WTC11 (cell line): ENCODE data around the gene SHANK2. TPM values are rescaled to one million over a fixed set of nuclear protein-coding genes. Genes with fewer than 3 reads are reported as not detected.

Experiments used
- ATAC-seq: fragments of 200-7000 bp; cut with Tn5 transposase; 2 replicates; pipeline ENCODE4 v1.10.0; 2021; ENCODE audit warnings: mild to moderate bottlenecking, moderate library complexity
- CTCF ChIA-PET: fragments of 300-600 bp; sonication (Branson Sonifier 250); formaldehyde crosslinking; loops from one replicate; lab custom pipeline; 2021; ENCODE audit warnings: antibody characterized with exemption; lab: Charles Lee
- POLR2A ChIA-PET: fragments of 350-600 bp; sonication (Branson Sonifier 250); formaldehyde crosslinking; loops from one replicate; lab custom pipeline; 2021; ENCODE audit warnings: antibody characterized with exemption; lab: Charles Lee
- DNase-seq: peaks from one replicate; pipeline ENCODE4 v3.0.0; 2021; ENCODE audit warnings: low spot score
- H3K27ac Mint-ChIP-seq: 2 replicates; pipeline ENCODE4 v1.8.0; 2021; ENCODE audit warnings: mixed read lengths
- H3K27me3 Mint-ChIP-seq: 2 replicates; pipeline ENCODE4 v1.8.0; 2021; ENCODE audit warnings: low read depth, mild to moderate bottlenecking, moderate library complexity, mixed read lengths
- H3K36me3 Mint-ChIP-seq: 2 replicates; pipeline ENCODE4 v1.8.0; 2021; ENCODE audit warnings: mixed read lengths
- H3K4me1 Mint-ChIP-seq: 2 replicates; pipeline ENCODE4 v1.8.0; 2022; ENCODE audit warnings: mixed read lengths
- H3K4me3 Mint-ChIP-seq: 2 replicates; pipeline ENCODE4 v1.8.0; 2021; ENCODE audit warnings: mild to moderate bottlenecking, moderate library complexity, mixed read lengths
- H3K9me3 Mint-ChIP-seq: 2 replicates; pipeline ENCODE4 v1.8.0; 2021; ENCODE audit warnings: mixed read lengths
- CBFB ChIP-seq: sonication (generic); formaldehyde crosslinking; IDR thresholded peaks from 2 replicates; pipeline ENCODE4 v1.8.1; 2022; ENCODE audit warnings: mild to moderate bottlenecking, low read depth, missing genetic modification reagents
- E2F1 ChIP-seq: sonication (generic); formaldehyde crosslinking; IDR thresholded peaks from 2 replicates; pipeline ENCODE4 v1.8.0; 2022; ENCODE audit warnings: mild to moderate bottlenecking, missing genetic modification reagents
- E2F5 ChIP-seq: sonication (generic); formaldehyde crosslinking; IDR thresholded peaks from 2 replicates; pipeline ENCODE4 v1.8.1; 2022; ENCODE audit warnings: mild to moderate bottlenecking, moderate library complexity, missing genetic modification reagents
- ETV6 ChIP-seq: sonication (generic); formaldehyde crosslinking; IDR thresholded peaks from 2 replicates; pipeline ENCODE4 v1.8.1; 2022; ENCODE audit warnings: mild to moderate bottlenecking, missing genetic modification reagents
- KAT7 ChIP-seq: sonication (generic); formaldehyde crosslinking; IDR thresholded peaks from 2 replicates; pipeline ENCODE4 v1.8.1; 2023; ENCODE audit warnings: missing genetic modification reagents, mild to moderate bottlenecking, borderline replicate concordance
- NFYB ChIP-seq: sonication (generic); formaldehyde crosslinking; conservative IDR thresholded peaks from 2 replicates; pipeline ENCODE4 v1.8.0; 2022; ENCODE audit warnings: low read depth, missing genetic modification reagents
- NR1H2 ChIP-seq: sonication (generic); formaldehyde crosslinking; IDR thresholded peaks from 2 replicates; pipeline ENCODE4 v1.9.0; 2021; ENCODE audit warnings: mild to moderate bottlenecking, moderate library complexity, missing genetic modification reagents
- SMAD4 ChIP-seq: sonication (generic); formaldehyde crosslinking; IDR thresholded peaks from 2 replicates; pipeline ENCODE4 v1.8.0; 2022; ENCODE audit warnings: mild to moderate bottlenecking, missing genetic modification reagents
- SOX15 ChIP-seq: fragments of 250-450 bp; sonication (Bioruptor Pico); IDR thresholded peaks from 2 replicates; pipeline ENCODE4 v1.9.0; 2021; ENCODE audit warnings: mild to moderate bottlenecking
- SP1 ChIP-seq: sonication (generic); formaldehyde crosslinking; conservative IDR thresholded peaks from 2 replicates; pipeline ENCODE4 v1.8.1; 2022; ENCODE audit warnings: missing genetic modification reagents
- TP53 ChIP-seq: sonication (generic); formaldehyde crosslinking; IDR thresholded peaks from 2 replicates; pipeline ENCODE4 v1.8.1; 2023; ENCODE audit warnings: mild to moderate bottlenecking, missing genetic modification reagents
- USF2 ChIP-seq: sonication (generic); formaldehyde crosslinking; IDR thresholded peaks from 2 replicates; pipeline ENCODE4 v1.8.1; 2023; ENCODE audit warnings: mild to moderate bottlenecking, missing genetic modification reagents, moderate library complexity
- ZNF121 ChIP-seq: sonication (generic); formaldehyde crosslinking; IDR thresholded peaks from 2 replicates; pipeline ENCODE4 v1.8.0; 2023; ENCODE audit warnings: missing genetic modification reagents
- ZNF219 ChIP-seq: sonication (generic); formaldehyde crosslinking; IDR thresholded peaks from 2 replicates; pipeline ENCODE4 v1.8.0; 2023; ENCODE audit warnings: missing genetic modification reagents, mild to moderate bottlenecking, borderline replicate concordance
- ZNF263 ChIP-seq: sonication (generic); formaldehyde crosslinking; IDR thresholded peaks from 2 replicates; pipeline ENCODE4 v1.8.1; 2022; ENCODE audit warnings: low read depth, mild to moderate bottlenecking, moderate library complexity, missing genetic modification reagents
- ZNF281 ChIP-seq: sonication (generic); formaldehyde crosslinking; IDR thresholded peaks from 2 replicates; pipeline ENCODE4 v1.8.0; 2023; ENCODE audit warnings: mild to moderate bottlenecking, missing genetic modification reagents
- ZNF416 ChIP-seq: fragments of 250-450 bp; sonication (Bioruptor Pico); IDR thresholded peaks from 2 replicates; pipeline ENCODE4 v1.9.0; 2021; ENCODE audit warnings: mild to moderate bottlenecking, inconsistent platforms
- ZNF512 ChIP-seq: sonication (generic); formaldehyde crosslinking; IDR thresholded peaks from 2 replicates; pipeline ENCODE4 v1.8.1; 2022; ENCODE audit warnings: missing genetic modification reagents, borderline replicate concordance
- ZNF671 ChIP-seq: fragments of 250-450 bp; sonication (Bioruptor Pico); IDR thresholded peaks from 2 replicates; pipeline ENCODE4 v1.8.0; 2021; ENCODE audit warnings: mild to moderate bottlenecking
- total RNA-seq: library from RNA; stranded (reverse); gene quantifications from 3 replicates; pipeline ENCODE4 v1.2.3, GENCODE V29; 2021

SHANK2 gene
- total RNA-seq, 1 experiment from 2014 or later, result 64.8 TPM

GRCh38 chr11:71239581-71239980 is 12.8 kb downstream of the SHANK2 start (continued):
- TF ChIP-seq ZNF671 (no peak), NR1H2 (CRISPR knock-in tag) (no peak), SP1 (CRISPR knock-in tag) (no peak)

- ATAC-seq, result no peak
- no peaks in the 10 kb centered on the region for H3K9me3 Mint-ChIP-seq
Observed at GRCh38 chr11:71238941-71239340, 13.4 kb downstream of the SHANK2 start.

More at GRCh38 chr11:71238941-71239340, 13.4 kb downstream of the SHANK2 start:
- TF ChIP-seq ZNF121 (CRISPR knock-in tag) (no peak), ZNF512 (CRISPR knock-in tag) (no peak), ETV6 (CRISPR knock-in tag) (no peak), ZNF671 (no peak), SMAD4 (CRISPR knock-in tag) (no peak), NFYB (CRISPR knock-in tag) (no peak), ZNF281 (CRISPR knock-in tag) (no peak), KAT7 (CRISPR knock-in tag) (no peak), CBFB (CRISPR knock-in tag) (no peak), ZNF263 (CRISPR knock-in tag) (no peak), E2F5 (CRISPR knock-in tag) (no peak), E2F1 (CRISPR knock-in tag) (no peak), TP53 (no peak), ZNF416 (CRISPR knock-in tag) (no peak), ZNF219 (CRISPR knock-in tag) (no peak), SOX15 (no peak), USF2 (CRISPR knock-in tag) (no peak)
- no peaks in the 10 kb centered on the region for H3K27me3 Mint-ChIP-seq
- no peak for DNase-seq
- CTCF ChIA-PET, result interaction anchor here (1.3 to 2.2 kb wide), 2 partner anchors 13 to 118 kb away, joined by 3 to 9 read pairs; partner anchors contain the start of gene SHANK2
- peaks cover 60% of the 10 kb centered on the region for H3K4me1 Mint-ChIP-seq
- POLR2A ChIA-PET, result no interaction called here
- H3K36me3 Mint-ChIP-seq, result peaks cover 31% of the 10 kb centered on the region
- no peak overlapping the region for H3K4me3 Mint-ChIP-seq
- peak overlapping the region; percentile 92 for H3K27ac Mint-ChIP-seq
